Cerebellar nuclear complex (tissue), 1 donor: ENCODE data around the gene MED13L.
A peak's percentile ranks its signal among the peaks of the same experiment; 100 is the strongest.

Source experiments
- DNase-seq, 2 experiments: peaks; one replicate each; lab custom pipeline; 2025; lab: John Stamatoyannopoulos, UW

Gene MED13L

GRCh38 chr12:116278279-116278626 lies 760 bp upstream of the MED13L start:
- no peak for DNase-seq

GRCh38 chr12:116276652-116277466 lies 634 bp downstream of the MED13L start:
- DNase-seq, result no peak

GRCh38 chr12:116274551-116275375 lies 2.7 kb downstream of the MED13L start:
- DNase-seq, result no peak

- DNase-seq, result no peak
Observed at GRCh38 chr12:116273813-116274550, 3.5 kb downstream of the MED13L start.

DNA sequence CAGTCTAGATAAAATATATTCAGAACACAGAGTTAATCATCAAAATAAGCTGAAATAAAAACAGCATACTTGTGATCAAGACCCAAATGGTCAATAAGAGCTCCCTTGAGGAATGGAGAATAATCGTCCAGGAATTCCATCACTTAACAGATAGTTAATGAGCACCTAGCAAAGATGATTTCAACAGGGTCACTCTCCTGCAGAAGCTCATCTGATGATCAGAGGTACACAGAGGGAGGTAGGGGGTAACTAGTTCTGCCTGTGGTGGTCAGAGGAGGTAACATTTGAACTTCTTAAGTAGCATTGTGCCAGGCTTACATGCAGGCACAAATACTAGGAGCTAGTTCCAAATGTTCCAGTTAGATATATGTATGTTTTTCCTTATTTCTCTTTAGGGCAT lies 9.5 kb downstream of the MED13L start:
- no peak for DNase-seq

- DNase-seq, result no peak
Observed at GRCh38 chr12:116266631-116267349, 10.7 kb downstream of the MED13L start.

DNA sequence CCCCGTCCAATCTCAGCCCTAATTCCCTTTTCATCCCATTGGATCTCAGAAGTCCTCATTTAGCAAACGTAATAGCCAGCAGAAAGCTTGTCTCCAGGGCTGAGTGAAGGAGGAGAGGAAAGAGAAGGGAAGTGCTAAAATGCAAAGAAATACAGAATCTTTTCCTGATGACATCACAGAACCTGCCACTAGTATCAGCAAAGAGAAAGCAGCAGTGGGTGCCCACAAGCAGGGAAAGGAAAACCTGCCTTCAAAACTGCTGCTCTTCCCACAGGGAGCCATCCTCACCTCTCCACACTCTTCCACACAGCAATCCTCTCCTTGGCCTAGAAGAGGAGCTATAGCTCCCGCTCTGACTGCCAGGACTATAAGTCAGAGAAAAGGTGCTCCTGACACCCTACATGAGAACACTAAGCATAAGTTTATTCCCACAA lies 11.3 kb downstream of the MED13L start:
- no peak for DNase-seq

DNA sequence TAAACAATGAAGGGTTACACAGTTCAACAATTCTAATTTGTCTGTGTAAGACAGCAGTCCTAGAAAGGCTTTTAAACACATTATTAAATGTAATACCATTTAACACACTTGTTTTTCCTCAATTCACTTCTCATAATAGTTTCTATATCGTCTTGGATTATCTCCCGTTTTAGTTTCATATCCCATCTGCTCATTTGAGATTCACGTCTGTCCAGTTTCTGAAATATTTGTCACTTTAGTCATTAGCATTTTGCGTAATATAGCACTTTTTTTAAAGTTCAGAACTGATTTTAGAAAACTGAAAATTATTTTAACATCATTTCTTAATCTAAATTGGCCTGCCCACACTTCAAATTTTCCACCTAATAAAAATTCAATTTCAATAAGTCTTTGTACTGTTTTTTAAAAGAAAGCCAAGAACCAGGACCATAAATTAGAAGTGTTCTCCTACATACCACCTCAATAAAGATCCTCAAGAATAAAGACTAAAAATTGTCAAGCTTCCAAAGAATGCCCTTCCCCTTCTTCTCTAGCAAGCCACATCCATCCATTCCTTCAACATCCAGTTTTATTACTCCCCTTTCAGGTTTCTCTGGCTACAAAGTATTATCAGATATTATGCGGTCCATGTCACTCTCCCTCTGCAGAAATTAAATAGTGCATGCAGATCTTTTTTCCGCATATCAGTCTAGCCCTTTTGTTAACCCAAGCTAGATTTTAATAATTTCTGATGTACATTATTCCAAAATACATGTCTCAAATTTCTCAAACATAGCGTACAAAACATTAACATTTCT lies 11.9 kb downstream of the MED13L start:
- no peak for DNase-seq

DNA sequence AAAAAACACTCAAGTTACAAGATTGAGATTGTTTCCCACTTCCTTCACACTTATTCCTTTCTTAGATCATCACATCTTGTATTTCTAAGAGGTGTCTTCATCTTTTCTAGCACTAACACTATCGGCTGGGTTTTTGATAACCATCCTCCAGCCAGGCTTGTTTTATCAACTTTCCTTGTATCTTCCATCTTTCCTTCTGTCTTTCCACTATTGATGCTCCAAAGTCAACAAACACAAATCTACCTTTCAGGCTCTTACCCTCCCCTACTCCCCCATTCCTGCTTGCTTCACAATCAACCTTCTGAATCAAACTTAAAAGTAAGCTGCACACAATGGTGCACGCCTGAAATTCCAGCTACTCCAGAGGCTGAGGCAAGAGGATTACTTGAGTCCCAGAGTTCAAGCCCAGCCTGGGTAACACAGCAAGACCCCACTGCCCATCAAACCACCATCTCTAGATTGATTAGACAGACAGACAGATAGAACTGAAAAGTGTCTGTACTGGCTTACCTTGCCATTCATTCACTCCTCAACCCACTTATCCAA lies 12.9 kb downstream of the MED13L start:
- no peak for DNase-seq

DNA sequence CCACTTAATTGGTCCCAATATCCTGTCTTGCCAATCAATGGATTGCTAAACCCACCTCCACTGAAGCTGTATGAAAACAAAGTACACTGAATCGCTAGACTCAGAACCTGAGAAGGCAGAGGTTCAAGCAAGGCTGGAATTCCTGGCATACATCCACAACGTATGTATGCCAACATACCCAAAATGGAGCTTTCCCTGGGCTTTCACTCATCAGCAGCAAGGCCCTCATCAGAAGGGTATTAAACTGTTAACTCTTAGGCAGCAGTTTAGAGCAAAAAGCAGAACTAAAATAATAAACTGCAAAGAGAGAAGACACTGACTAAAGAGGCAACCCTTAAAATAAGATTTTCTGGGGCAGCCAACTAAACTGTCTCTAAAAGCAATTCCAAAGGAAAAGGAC lies 13.6 kb downstream of the MED13L start:
- DNase-seq, result no peak

GRCh38 chr12:116263431-116263830 lies 14.1 kb downstream of the MED13L start:
- DNase-seq, result no peak

GRCh38 chr12:116262741-116263140 lies 14.8 kb downstream of the MED13L start:
- DNase-seq, result no peak

DNA sequence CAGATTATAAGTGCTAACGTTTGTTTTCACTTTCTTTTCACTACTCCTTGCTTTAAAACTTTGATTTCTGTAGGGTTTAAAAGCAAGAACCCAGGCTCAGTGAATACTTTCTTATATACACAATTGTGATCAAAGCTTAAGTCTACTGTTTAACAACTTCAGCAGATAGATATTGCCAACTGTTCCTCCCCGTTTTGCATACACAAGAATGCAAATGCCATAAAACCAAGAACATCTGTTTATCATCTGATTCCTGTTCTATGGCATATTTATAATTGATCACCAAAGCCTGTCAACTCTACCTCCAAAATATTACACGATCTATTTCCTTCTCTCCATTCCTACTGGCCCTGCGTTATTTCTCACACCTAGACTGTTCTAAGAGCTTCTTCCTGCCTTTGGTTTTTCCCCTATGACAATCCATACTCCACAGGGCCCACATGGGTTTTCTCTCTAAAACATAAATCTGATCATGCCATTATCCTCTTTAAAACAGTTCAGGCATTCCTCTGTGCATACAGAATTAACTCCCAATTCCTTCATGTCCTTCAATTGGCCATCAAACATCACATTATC lies 15.9 kb downstream of the MED13L start:
- DNase-seq, result no peak

- DNase-seq, result no peak
Observed at GRCh38 chr12:116259800-116260577, 17.5 kb downstream of the MED13L start.

GRCh38 chr12:116257826-116258225 lies 19.7 kb downstream of the MED13L start:
- DNase-seq, result no peak

- DNase-seq, result no peak
Observed at GRCh38 chr12:116257215-116257614, 20.3 kb downstream of the MED13L start.

GRCh38 chr12:116249938-116250337 lies 27.6 kb downstream of the MED13L start:
- DNase-seq, result no peak

- no peak for DNase-seq
Observed at GRCh38 chr12:116248930-116249329, 28.6 kb downstream of the MED13L start.

- no peak for DNase-seq
Observed at GRCh38 chr12:116248433-116248832, 29.1 kb downstream of the MED13L start.

- peak; percentile 20 to 50 for DNase-seq
Observed at GRCh38 chr12:116247377-116247776, 30.1 kb downstream of the MED13L start.
